ENCODE results near the gene JUNB. TPM values are rescaled to one million over a fixed set of nuclear protein-coding genes. Genes with fewer than 3 reads are reported as not detected.
A peak's percentile ranks its signal among the peaks of the same experiment; 100 is the strongest.

Gene JUNB
- total and polyA plus RNA-seq, 2 of the 4 experiments (the other 2 are of a cell fraction) = 20.8 to 109 TPM

DNA sequence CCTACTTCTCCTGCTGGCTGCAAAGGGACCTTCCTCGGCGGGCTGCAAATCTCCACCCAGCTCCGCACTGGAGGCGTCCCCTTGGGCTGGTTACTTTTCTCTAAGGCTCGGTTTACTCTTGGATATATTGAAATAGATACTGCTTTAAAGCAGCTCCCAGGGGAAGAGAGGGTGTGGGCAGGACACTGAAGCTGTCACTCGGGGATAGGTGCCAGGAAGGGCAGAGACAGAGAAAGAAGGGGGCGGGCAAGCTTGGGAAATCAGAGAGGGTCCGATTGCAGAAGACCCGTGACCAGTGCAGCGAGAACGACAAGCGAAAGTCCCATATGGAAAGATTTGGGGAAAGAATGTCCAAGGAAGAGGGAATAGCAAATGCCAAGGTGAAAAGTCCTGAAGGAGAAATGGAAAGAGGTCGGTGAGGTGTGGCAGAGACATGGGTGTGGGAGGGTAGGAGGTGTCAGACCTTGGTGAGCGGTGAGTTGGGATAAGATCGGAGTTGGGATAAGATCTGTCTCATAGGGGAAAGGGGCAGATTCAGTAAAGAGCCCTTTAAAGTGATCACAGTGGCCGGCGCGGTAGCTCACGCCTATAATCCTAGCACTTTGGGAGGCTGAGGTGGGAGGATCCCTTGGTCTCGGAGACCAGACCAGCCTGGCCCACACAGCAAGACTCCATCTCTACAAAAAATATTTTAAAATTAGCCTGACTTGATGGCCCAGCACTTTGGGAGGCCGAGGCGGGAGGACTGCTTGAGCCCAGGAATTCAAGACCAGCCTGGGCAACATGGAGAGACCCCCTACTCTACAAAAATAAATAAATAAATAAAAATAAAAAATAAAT is 11.2 kb downstream of the JUNB start:
- H3K4ac ChIP-seq (ENCODE audit: low read depth, low read length) = no peak overlapping the region
- H3K36me3 ChIP-seq (ENCODE audit: control insufficient read depth, insufficient read depth, low read length) = peaks cover 9% of the 10 kb centered on the region
- H2AK5ac ChIP-seq (ENCODE audit: low read depth, low read length) = no peak overlapping the region
- H3K4me2 ChIP-seq (ENCODE audit: low read depth, low read length) = peak overlapping the region; percentile 85
- H2BK15ac ChIP-seq (ENCODE audit: low read depth, low read length) = no peak overlapping the region
- no peak overlapping the region for H2BK20ac ChIP-seq (ENCODE audit: low read depth, low read length)
- peak overlapping the region; percentile 8 for H3K9ac ChIP-seq (ENCODE audit: low read depth, low read length)
- BruUV-seq (replicated peaks) = no TSS peak
- intact Hi-C loops (cut with micrococcal nuclease) (no loop called here), in situ Hi-C loops (cut with MboI; ENCODE audit: low sequenced_read_pairs) (loop anchor here (5.0 kb wide), 1 partner anchor 35 kb away; no protein-coding TSS in a partner anchor), dilution Hi-C loops (cut with HindIII; ENCODE audit: low sequenced_read_pairs, unreplicated experiment) (no loop called here)
- H3K9me1 ChIP-seq (ENCODE audit: insufficient read depth, low read length) = peaks cover 9% of the 10 kb centered on the region
- no peaks in the 10 kb centered on the region for H3K9me3 ChIP-seq (ENCODE audit: control insufficient read depth, insufficient read depth, low read length)
- no peak overlapping the region for H3K18ac ChIP-seq (ENCODE audit: low read depth, low read length)
- peak overlapping the region; percentile 90 for H3K4me3 ChIP-seq (ENCODE audit: insufficient read depth, low read depth, low read length)
- peak overlapping the region; percentile 4; the same call in 1 of the 2 replicates for H3K14ac ChIP-seq (replicated peaks; ENCODE audit: low read depth, low read length)
- peak overlapping the region; percentile 44 for H2AK9ac ChIP-seq (replicated peaks; ENCODE audit: low read depth, low read length, poor library complexity)
- ChIA-PET POLR2A (ENCODE audit: unreplicated experiment) (interaction anchor here (0.9 kb wide), 1 partner anchor 11 kb away, joined by 3 read pairs; the partner anchor contains the start of gene JUNB), CTCF (interaction anchor here (0.7 to 1.1 kb wide), 2 partner anchors 33 to 44 kb away, joined by 3 to 5 read pairs; no protein-coding TSS in a partner anchor)
- H3K27ac ChIP-seq (ENCODE audit: insufficient read depth, low read length) = no peak overlapping the region
- no peak overlapping the region for H4K91ac ChIP-seq (ENCODE audit: insufficient read depth, low read depth, low read length)
- H4K20me1 ChIP-seq (ENCODE audit: insufficient read depth, low read length) = no peaks in the 10 kb centered on the region
- no peak overlapping the region for H2BK5ac ChIP-seq (ENCODE audit: low read depth, low read length, poor library complexity, severe bottlenecking)
- DNase-seq (no peak), ATAC-seq (ENCODE audit: low read depth) (no peak)
- peak overlapping the region; percentile 98 for H2AFZ ChIP-seq (replicated peaks; ENCODE audit: low read length, poor library complexity)
- H3K56ac ChIP-seq (ENCODE audit: extremely low read depth, insufficient read depth, low read length) = no peak overlapping the region
- peak overlapping the region in 1 of 2 experiments; percentile 61; a peak in 1 of 4 replicates for H4K8ac ChIP-seq (ENCODE audit: low read depth in 2 of 2, low read length in 2 of 2)
- WGBS, 2 experiments (ENCODE audit: extremely low coverage in 2 of 2, insufficient read length in 1 of 2) = 30% methylated on average over 7 of the region's 22 CpGs; no CpG with 5 or more reads in 1 of the 2 experiments
- no peak overlapping the region for H2BK120ac ChIP-seq (ENCODE audit: low read depth, low read length)
- no peak overlapping the region for H4K5ac ChIP-seq (ENCODE audit: low read depth, low read length)
- 0 out of 2 replicates have a peak overlapping the region, but pooled peaks have one; percentile 37 for H3K23ac ChIP-seq (ENCODE audit: low read depth, low read length)
- no peaks in the 10 kb centered on the region for H3K27me3 ChIP-seq (ENCODE audit: control insufficient read depth, insufficient read depth, low read length)
- peaks cover 12 to 32% of the 10 kb centered on the region in 2 experiments; a peak in 3 of 4 replicates for H3K79me1 ChIP-seq (ENCODE audit: low read depth in 1 of 2, low read length in 2 of 2)
- H3K4me1 ChIP-seq (ENCODE audit: control insufficient read depth, insufficient read depth, low read length) = peaks cover 9% of the 10 kb centered on the region
- no peak for TF ChIP-seq SMC3 (IDR thresholded peaks at IDR 0.05; ENCODE audit: low read depth, low read length)
- TF ChIP-seq NFE2L2 (IDR thresholded peaks at IDR 0.05; ENCODE audit: low read depth, low read length) = no peak
- no peak for TF ChIP-seq CHD1 (IDR thresholded peaks at IDR 0.05; ENCODE audit: low read depth, low read length)
- TF ChIP-seq RFX5 (IDR thresholded peaks at IDR 0.05; ENCODE audit: low read depth, low read length) = no peak
- TF ChIP-seq, protein P1, sequence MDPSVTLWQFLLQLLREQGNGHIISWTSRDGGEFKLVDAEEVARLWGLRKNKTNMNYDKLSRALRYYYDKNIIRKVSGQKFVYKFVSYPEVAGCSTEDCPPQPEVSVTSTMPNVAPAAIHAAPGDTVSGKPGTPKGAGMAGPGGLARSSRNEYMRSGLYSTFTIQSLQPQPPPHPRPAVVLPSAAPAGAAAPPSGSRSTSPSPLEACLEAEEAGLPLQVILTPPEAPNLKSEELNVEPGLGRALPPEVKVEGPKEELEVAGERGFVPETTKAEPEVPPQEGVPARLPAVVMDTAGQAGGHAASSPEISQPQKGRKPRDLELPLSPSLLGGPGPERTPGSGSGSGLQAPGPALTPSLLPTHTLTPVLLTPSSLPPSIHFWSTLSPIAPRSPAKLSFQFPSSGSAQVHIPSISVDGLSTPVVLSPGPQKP (IDR thresholded peaks at IDR 0.05; ENCODE audit: borderline replicate concordance, low read depth, low read length) = no peak
- TF ChIP-seq FOS (IDR thresholded peaks at IDR 0.05; ENCODE audit: low read depth, low read length) = no peak
- TF ChIP-seq POLR2A (IDR thresholded peaks at IDR 0.05; ENCODE audit: low read depth, low read length) = no peak
- no peak for TF ChIP-seq BHLHE40 (IDR thresholded peaks at IDR 0.05; ENCODE audit: low read depth, low read length)
- TF ChIP-seq, protein P2, sequence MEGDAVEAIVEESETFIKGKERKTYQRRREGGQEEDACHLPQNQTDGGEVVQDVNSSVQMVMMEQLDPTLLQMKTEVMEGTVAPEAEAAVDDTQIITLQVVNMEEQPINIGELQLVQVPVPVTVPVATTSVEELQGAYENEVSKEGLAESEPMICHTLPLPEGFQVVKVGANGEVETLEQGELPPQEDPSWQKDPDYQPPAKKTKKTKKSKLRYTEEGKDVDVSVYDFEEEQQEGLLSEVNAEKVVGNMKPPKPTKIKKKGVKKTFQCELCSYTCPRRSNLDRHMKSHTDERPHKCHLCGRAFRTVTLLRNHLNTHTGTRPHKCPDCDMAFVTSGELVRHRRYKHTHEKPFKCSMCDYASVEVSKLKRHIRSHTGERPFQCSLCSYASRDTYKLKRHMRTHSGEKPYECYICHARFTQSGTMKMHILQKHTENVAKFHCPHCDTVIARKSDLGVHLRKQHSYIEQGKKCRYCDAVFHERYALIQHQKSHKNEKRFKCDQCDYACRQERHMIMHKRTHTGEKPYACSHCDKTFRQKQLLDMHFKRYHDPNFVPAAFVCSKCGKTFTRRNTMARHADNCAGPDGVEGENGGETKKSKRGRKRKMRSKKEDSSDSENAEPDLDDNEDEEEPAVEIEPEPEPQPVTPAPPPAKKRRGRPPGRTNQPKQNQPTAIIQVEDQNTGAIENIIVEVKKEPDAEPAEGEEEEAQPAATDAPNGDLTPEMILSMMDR (conservative IDR thresholded peaks at IDR 0.05; ENCODE audit: low read depth, low read length) = no peak
- TF ChIP-seq MAFK (IDR thresholded peaks at IDR 0.05; ENCODE audit: low read depth, low read length) = no peak
- TF ChIP-seq CEBPB (IDR thresholded peaks at IDR 0.05; ENCODE audit: low read depth, low read length) = no peak
- TF ChIP-seq RAD21 (IDR thresholded peaks at IDR 0.05; ENCODE audit: low read length) = no peak
- TF ChIP-seq RCOR1 (IDR thresholded peaks at IDR 0.05; ENCODE audit: insufficient replicate concordance, low read length) = no peak
- TF ChIP-seq, protein P3, sequence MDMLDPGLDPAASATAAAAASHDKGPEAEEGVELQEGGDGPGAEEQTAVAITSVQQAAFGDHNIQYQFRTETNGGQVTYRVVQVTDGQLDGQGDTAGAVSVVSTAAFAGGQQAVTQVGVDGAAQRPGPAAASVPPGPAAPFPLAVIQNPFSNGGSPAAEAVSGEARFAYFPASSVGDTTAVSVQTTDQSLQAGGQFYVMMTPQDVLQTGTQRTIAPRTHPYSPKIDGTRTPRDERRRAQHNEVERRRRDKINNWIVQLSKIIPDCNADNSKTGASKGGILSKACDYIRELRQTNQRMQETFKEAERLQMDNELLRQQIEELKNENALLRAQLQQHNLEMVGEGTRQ (IDR thresholded peaks at IDR 0.05; ENCODE audit: low read depth, low read length) = no peak

Measured in IMR-90 (cell line).